NT2/D1 (cell line): ENCODE data around the gene CDON.

Experiments
- YY1 ChIP-seq: IDR thresholded peaks from 2 replicates; pipeline ENCODE4 v1.6.1; 2011; ENCODE audit not compliant: insufficient read length, insufficient read depth
- ZNF274 ChIP-seq: IDR thresholded peaks from 2 replicates; pipeline ENCODE4 v1.6.1; 2011; ENCODE audit warnings: mild to moderate bottlenecking, low read depth, low read length

GRCh38 chr11:125943661-125944349 lies 118.9 kb downstream of the CDON start:
- TF ChIP-seq YY1 (no peak), ZNF274 (no peak)
